Measurements from ENCODE around the gene IFT172.

- TF ChIP-seq CTCF (IDR thresholded peaks at IDR 0.05) (no peak), EZH2 (IDR thresholded peaks at IDR 0.05; ENCODE audit: borderline replicate concordance, insufficient read depth, low read depth, low read length, poor library complexity, severe bottlenecking) (no peak)
Observed at GRCh38 chr2:27398962-27399361, 90.6 kb downstream of the IFT172 start.

Measured in B cell (primary cell).